Right forelimb (tissue), 1 donor: ENCODE measurements around the gene PVR.
"Not testable (repeated sequence)": the region's sequence is repeated elsewhere in the genome, so short reads cannot be mapped to it uniquely, and the experiment has no call there.

Experiments used
- DNase-seq: peaks from one replicate; pipeline ENCODE4 v3.0.0-alpha.2; 2018

Gene PVR

GRCh38 chr19:44703336-44704078 lies 59.8 kb downstream of the PVR start:
- no peak for DNase-seq

DNA sequence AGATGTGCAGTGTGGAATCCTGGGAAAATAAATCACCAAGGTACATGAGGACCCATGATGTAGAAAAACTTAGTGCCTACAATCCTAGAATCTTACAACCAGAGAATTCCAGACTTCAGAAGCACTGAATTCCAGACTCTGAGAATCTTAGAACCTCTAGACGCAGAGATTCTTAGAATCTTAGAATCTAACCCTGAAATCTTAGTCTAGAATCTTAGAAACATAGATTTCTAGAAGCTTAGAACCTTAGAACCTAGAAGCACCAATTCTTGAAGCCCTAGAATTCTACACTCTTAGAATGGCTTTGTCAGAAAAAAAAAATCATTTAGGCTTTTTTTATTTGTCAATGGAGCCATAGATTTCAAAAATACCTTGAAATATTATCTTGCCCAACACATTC lies 61.3 kb downstream of the PVR start:
- no peak for DNase-seq

- no peak for DNase-seq
These were observed 61.8 kb downstream of the PVR start for GRCh38 chr19:44705502-44706010.

- DNase-seq, result no peak
These were observed 63.0 kb downstream of the PVR start for GRCh38 chr19:44706506-44707236.

- no peak for DNase-seq
These were observed 64.1 kb downstream of the PVR start for GRCh38 chr19:44707794-44708193.

- DNase-seq, result no peak
These were observed 65.2 kb downstream of the PVR start for GRCh38 chr19:44708940-44709339.

DNA sequence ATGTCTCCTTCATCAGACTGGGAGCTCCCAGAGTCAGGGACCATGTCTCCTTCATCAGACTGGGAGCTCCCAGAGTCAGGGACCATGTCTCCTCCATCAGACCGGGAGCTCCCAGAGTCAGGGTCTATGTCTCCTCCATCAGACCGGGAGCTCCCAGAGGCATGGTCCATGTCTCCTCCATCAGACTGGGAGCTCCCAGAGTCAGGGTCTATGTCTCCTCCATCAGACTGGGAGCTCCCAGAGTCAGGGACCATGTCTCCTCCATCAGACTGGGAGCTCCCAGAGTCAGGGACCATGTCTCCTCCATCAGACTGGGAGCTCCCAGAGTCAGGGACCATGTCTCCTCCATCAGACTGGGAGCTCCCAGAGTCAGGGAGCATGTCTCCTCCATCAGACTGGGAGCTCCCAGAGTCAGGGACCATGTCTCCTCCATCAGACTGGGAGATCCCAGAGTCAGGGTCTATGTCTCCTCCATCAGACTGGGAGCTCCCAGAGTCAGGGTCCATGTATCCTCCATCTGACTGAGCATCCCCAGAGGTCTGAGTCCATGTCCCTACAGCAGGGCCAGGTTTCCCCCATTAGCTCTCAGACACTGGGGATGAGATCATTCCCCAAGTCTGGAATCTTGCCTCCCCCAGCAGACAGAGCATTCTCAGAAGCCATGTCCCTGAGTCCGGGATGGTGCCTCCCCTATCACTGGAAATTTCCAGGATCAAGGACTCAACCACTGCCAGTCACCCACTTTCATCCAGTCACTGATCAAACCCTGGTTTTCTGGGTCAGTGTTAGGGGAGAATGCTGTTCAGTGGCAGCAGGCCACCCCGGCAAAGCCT lies 65.9 kb downstream of the PVR start:
- DNase-seq, result not testable (repeated sequence)

DNA sequence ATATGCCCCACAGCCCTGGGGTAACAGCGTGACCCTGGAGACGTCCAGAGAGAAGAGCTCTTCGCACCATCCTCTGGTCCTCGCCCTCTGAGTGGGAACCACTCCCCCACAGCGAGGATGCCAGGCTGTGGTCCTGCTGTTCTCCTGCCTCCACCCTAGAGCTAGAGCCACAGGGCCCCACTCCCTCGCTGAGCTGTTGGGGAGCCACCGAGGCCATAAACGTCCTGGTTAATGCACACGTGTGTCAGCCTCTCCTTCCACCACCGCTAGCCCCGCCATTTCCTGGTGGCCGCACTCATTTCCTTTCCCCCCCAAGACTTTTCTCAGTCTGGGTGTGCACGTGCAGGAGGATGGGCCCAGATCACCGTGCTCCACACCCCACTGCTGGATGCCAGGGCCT lies 66.8 kb downstream of the PVR start:
- DNase-seq, result no peak

- no peak for DNase-seq
These were observed 69.3 kb downstream of the PVR start for GRCh38 chr19:44712864-44713515.
